Measurements from ENCODE around the gene CORT.
"Not testable (repeated sequence)": the region's sequence is repeated elsewhere in the genome, so short reads cannot be mapped to it uniquely, and the experiment has no call there.

CORT gene

DNA sequence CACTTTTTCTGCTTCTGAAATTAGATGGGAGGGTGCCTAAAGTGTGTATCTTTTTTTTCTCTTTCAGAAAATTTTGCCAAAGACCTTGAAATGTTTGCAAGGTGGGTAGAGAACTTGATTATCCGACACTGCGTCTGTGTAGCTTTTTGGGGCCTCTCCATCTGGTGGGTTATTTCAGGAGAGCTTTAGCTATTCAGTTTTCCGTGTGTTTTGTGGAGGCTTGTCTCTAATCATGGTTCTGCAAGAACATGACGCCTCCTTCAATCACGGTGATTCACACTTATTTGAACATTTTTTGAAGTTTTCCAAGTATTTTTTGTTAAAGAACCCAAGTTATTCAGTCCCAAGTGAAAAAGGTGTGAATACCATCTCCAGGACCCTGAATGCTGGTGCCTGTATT lies 15.2 kb upstream of the CORT start:
- no peak overlapping the region for H3K27ac ChIP-seq
- H3K4me3 ChIP-seq = no peak overlapping the region

DNA sequence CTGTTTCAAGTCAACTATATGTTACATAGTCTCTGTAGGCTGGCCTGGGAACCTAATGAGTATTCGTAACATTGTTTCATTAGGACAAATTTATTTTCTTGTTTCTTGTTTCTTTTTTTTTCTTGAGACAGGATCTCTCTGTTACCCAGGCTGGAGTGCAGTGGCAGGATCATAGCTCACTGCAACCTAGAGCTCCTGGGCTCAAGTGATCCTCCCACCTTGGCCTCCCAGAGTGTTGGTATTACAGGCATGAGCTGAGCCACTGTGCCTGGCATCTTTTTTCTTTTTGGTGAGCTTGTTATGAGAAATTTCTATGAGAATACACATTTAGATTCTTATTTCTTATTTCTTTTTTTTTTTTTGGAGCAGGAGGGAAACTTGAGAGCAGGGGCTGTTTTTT lies 12.8 kb upstream of the CORT start:
- H3K27ac ChIP-seq = no peak overlapping the region

DNA sequence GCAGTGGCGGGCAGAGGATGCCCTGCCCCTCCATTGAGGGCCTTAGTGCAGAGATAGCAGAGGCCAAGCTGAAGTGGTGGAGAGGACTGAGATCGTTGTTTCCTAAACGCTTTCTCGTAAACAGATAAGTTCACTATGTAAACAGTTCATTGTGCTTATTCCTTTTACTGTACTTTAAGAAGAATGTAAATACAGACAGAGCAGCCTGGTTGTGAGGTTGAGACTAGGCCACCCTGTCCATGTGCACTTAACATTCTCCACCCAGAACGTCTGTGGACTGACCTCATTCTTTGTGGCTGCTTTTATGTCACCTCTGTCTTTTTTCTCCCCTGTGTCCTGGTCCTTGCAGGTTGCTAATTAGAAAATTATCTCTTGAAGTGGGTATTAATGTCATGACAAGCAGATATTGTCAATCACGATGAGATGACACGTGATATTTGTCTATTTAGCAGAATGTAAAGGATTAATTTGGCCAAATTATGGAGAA lies 11.1 kb upstream of the CORT start:
- H3K4me3 ChIP-seq = no peak overlapping the region
- H3K27ac ChIP-seq = no peak overlapping the region

More for the DNA sequence above, 12.8 kb upstream of the CORT start:
- no peak overlapping the region for H3K4me3 ChIP-seq

DNA sequence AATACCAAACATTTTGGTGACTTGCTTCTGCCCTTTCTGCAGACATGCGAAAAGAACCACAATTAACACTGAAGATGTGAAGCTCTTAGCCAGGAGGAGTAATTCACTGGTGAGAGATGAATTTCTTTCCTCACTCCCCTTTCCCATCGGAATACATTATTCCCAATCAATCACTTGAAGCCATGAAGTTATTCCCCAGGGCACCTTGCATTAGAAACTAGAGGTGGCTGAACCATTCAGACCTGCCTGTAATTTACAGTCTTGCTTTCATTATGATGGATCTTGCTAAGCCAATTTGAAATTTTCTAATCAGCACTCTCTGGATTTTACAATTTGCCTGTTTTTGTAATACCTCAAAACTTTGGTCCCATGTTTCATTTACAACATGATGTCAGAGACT lies 9.5 kb upstream of the CORT start:
- no peak overlapping the region for H3K27ac ChIP-seq
- no peak overlapping the region for H3K4me3 ChIP-seq

DNA sequence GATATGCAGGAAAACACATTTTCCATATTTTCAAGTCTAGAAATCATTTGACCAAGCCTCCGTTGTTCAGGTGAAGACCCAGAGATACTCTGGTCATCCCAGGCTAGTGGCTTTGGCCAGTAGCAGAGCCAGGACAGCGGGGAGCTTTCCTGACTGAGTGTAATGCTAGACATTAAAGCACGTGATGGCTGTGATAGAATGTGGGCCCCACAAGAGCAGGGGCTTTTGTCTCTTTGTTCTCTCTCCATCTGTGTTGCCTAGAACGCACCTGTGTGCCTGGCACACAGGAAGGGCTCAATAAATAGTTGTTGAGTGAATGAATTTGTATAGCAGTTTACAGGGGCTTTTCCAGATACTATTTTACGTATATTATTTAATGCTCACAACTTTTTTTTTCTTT lies 9.0 kb upstream of the CORT start:
- Histone ChIP-seq H3K4me3 (no peak overlapping the region), H3K27ac (no peak overlapping the region)

DNA sequence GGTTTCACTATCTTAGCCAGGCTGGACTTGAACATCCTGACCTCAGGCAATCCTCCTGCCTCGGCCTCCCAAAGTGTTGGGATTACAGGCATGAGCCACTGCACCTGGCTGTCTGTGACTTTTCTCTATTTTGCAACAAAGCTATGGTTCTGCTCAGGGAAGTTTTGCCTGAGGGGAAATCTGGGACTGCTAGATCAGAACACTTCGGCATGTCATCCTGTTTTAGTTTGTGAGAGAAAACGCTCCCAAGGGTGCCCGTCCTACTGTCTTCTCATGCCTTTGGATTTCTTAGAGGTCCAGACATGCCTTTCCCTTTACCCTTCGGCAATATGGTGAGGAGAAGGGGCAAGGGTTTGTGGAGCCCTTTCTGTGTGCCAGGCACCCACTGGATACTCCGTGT lies 5.6 kb upstream of the CORT start:
- no peak overlapping the region for H3K4me3 ChIP-seq
- H3K27ac ChIP-seq = no peak overlapping the region

DNA sequence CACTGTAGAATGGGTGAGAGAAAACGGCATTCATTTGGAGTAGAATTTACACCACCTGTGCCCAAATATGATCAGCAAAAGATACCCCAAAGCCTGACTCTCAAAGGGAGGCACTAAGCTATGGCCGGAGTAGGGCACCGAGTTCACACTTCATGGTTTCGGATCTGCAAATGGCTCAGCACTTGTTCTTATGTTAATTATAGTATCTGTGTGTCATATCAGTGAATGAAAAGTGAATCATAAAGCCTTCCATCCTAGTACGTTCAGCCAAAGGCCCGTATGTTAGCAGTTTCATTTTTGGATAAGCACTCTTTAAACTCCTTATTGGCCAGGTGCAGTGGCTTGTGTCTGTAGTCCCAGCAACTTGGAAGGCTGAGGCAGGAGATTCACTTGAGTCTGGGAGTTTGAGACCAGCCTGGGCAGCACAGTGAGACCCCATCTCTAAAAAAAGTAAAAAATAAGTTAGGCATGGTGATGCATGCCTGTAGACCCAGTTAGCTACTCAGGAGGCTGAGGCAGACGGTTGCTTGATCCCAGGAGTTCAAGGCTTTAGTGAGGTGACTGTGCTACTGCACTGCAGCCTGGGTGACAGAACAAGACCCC lies 4.9 kb upstream of the CORT start:
- no peak overlapping the region for H3K27ac ChIP-seq
- no peak overlapping the region for H3K4me3 ChIP-seq

DNA sequence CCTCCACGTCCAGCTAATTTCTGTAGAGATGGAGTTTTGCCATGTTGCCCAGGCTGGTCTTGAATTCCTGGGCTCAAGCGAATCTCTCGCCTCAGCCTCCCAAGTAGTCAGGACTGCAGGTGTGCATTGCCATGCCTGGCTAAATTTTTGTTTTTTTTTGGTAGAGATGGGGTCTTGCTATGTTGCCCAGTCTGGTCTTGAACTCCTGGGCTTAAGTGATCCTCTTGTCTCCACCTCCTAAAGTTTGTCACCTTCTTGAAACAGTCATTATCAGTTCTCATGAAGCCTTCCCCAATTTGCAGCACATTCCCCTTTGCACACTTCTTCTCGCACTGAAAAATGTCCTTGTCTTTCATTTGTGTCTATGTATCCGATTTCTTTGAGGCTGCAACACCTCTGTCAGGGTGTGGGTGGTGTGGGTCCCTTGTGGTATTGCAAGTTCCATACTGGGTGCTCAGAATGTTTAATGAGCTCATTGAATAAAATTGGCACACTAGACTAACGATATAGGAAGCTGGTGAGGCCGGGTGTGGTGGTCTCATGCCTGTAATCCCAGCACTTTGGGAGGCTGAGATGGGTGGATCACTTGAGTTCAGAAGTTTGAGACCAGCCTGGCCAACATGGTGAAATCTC lies 2.9 kb upstream of the CORT start:
- no peak overlapping the region for H3K4me3 ChIP-seq
- no peak overlapping the region for H3K27ac ChIP-seq

DNA sequence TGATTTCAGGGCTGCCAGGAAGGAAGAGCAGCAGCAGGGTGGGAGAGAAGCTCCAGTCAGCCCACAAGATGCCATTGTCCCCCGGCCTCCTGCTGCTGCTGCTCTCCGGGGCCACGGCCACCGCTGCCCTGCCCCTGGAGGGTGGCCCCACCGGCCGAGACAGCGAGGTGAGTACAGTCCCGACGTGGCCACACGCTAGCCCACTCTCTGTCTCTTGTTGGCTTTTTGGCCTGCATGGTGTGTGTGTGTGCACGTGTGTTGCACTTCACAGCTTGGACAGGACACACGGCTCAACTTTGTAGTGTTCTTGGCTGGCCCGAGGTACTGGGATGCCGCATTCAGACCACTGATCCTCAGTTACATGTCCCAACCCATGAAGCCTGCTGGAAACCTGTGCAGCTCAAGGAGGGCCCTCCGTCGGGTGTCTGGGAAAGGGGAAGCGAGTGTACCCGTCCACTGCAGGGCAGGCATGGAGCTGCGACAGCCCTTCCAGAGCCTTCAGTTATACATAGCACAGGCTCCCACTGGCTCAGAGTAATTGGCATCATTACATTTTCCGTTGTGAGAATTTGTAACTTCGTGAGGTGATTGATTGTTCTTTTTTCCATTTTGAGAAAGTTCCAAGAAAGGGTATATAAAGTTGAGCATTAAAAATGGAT lies 454 bp downstream of the CORT start:
- H3K4me3 ChIP-seq = no peak overlapping the region
- H3K27ac ChIP-seq = peak overlapping the region in 1 of 21 experiments; percentile 59

DNA sequence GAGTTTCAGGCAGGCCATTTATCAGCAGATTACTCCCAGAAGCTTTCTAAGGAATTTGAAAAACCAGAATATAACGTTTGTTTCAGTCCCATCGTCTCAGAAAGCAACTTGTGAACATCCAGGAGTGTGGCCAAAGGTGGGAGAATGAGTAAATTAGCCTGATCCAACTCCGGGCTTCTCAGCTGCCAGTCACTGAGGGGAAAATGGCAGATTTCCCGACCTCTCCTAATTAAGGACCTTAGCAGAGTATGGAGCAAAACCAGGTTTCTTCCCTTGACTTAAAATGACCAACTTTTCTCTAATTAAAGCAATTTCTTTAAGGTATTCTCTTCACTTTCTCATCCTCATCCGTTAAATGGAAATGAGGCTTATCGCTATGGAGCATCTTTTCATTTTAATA lies 1.0 kb downstream of the CORT start:
- Histone ChIP-seq H3K27ac (peak overlapping the region in 2 of 21 experiments; percentile 55 to 59), H3K4me3 (no peak overlapping the region)

DNA sequence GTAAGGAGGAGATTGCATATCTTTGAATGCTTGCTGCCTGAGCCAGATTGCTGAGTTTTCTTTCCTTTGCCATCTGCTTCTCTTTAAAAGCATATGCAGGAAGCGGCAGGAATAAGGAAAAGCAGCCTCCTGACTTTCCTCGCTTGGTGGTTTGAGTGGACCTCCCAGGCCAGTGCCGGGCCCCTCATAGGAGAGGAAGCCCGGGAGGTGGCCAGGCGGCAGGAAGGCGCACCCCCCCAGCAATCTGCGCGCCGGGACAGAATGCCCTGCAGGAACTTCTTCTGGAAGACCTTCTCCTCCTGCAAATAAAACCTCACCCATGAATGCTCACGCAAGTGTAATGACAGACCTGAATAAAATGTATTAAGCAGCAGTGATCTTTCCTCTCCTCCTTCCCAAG lies 1.5 kb downstream of the CORT start:
- Histone ChIP-seq H3K4me3 (no peak overlapping the region), H3K27ac (peak overlapping the region in 4 of 21 experiments; percentile 3 to 59 (median 48))

DNA sequence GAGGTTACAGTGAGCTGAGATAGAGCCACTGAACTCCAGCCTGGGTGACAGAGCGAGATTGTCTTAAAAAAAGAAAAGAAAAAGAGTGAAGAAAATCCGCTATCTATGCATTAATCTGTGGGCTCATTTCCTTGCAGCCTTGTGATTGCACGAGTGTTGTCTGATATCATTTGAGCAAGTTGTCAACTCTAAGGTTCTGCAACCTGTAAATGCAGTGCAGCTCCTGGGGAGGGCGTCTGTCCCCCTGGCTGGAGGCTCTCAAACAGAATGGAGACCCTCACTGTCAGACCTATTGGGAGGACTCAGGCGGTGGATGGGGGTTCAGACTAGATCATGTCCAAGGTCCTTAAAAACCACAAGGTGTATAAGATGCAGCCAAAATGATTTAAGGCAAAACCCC lies 6.2 kb downstream of the CORT start:
- Histone ChIP-seq H3K4me3 (no peak overlapping the region), H3K27ac (no peak overlapping the region)

DNA sequence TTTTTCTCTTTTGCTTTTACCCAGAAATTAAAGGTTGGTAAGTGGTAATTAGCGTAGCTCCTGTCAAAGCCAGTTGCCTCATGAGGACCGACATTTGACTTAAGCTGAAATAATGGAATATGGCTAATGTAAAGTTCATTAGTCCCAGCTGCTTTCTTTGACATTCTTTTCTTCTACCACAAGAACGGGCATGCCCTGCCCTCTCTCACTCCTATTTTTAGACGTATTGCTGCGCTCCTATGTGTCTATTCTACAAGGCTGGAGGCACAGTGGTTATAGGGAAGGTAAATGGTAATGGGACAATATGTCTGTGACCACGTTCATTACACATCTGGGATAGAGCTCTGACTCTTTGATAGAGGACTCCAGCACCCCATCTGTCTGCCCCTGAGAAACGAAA lies 6.8 kb downstream of the CORT start:
- Histone ChIP-seq H3K4me3 (no peak overlapping the region), H3K27ac (peak overlapping the region in 6 of 21 experiments; percentile 1 to 61 (median 48))

DNA sequence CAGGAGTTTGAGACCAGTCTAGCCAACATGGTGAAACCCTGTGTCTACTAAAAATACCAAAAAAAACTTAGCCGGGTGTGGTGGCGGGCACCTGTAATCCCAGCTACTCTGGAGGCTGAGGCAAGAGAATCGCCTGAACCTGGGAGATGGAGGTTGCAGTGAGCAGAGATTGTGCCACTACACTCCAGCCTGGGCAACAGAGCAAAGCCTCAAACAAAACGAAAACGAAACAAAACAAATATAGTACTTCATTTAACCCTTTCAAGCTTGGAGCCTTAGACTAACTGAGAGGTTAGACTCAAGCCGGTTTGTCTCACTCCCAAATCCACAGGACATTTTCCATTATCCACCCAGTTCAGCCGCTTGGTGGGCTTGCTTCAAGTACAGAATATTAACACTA lies 7.6 kb downstream of the CORT start:
- H3K27ac ChIP-seq = peak overlapping the region in 13 of 21 experiments; percentile 1 to 62 (median 46)

DNA sequence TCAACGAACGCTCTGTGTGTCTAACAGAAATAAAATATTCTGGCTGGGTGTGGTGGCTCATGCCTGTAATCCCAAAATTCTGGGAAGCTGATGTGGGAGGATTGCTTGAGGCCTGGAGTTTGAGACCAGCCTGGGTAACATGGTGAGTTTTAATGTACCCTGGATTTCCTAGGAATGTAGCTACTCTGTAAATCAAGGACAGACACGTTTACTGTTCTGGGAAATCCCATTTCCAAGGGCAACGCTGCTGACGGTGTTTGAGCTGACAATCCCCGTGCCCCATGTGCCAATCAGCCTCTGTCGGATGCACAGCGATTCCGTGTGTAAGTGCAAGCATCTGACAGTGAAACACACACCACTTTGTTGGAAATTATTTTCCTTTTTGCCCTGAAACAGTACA lies 8.0 kb downstream of the CORT start:
- no peak overlapping the region for H3K4me3 ChIP-seq
- peak overlapping the region in 12 of 21 experiments; percentile 6 to 62 (median 47) for H3K27ac ChIP-seq

More for the DNA sequence above, 7.6 kb downstream of the CORT start:
- not testable (repeated sequence) for H3K4me3 ChIP-seq

DNA sequence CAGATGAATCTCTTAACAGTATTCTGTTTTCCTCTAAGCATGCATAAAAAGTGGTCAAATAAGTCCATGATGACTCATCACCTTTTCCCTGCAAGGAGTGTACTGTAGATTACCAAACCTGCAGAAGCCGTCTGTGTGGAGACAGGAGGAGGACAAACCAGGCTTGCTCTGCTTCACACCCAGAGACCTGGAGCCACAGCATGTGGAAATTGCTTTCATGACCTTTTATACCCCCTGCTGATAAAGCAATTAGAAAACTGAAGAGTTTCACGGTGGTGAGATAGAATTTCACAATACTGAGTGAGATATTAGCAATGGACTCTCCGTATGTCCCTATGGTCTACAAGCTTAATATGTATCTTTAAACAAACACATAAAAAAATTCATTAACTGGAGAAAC lies 9.4 kb downstream of the CORT start:
- H3K4me3 ChIP-seq = no peak overlapping the region
- H3K27ac ChIP-seq = peak overlapping the region in 3 of 21 experiments; percentile 5 to 48 (median 17)

DNA sequence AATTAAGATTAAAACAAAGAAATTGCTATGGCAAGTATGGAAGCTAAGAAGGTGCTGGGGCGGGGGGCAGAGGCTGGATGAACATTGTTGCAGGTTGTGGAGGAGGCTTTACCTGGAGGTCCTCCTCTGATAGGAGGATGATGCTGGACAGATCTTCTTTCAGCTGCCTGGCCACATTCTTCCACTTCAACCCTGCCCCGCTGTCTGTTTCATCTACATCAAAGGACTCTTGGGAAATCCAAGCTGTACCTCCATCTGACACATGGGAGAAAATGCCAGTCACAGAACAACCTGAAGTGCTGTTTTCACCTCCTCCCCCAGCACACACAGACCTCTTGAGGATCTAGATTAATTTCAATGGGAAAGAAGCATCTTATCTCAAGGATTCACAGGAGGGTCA lies 17.2 kb downstream of the CORT start:
- Histone ChIP-seq H3K27ac (no peak overlapping the region), H3K4me3 (no peak overlapping the region)

DNA sequence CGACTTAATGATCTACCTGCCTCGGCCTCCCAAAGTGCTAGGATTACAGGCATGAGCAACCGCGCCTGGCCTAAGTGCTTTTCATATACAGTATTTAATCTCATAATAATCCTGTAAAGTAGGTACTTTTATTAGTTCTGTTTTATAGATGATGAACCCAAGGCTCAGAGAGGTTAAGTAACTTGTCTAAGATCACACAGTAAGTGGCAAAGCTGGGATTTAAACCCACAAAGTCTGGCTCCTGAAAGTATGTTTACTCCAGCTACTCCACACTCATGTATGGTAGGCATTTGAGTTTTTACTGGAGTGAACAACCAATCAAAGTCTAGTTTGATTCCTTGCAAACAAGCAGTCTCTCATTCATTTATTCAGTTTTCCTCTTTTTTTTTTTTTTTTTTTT lies 20.2 kb downstream of the CORT start:
- H3K4me3 ChIP-seq = no peak overlapping the region

DNA sequence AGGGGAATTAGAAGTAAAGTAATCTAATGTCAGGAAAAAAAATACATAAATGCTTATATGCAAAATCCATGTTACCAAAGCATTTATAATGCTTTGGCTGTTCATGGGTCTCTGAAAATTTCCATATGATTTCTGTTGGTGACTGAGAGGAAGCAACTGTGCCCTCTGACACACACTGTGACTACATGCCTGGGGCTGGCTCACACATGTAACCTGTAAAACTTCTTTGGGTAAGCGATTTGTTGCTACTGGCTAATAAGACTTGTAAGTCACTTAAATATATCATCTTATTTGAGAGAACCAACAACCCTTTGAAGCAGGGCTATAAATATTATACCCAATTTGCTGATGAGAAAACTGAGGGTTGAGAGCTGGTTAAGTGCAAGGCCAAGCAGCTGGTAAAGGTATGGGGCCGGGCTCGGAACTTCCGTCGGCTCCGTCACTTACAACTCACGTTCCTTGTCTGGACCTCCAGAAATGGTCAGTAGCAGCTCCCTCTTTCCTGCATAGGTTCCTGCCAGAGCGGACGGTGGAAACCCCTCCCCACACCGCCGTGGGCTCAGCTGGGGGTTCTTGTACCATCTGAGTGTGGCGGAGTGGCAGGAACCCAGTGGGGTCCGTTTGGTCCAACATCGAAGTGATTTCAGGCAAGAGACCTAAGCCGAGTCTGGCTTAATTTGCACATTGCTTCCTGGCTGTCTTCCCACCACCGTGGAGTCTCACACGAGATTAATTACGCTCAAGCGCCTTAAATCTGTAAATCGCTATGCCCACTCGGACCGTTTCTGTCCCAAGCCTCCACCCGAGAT lies 21.8 kb downstream of the CORT start:
- Histone ChIP-seq H3K4me3 (peak overlapping the region; percentile 67 to 91 (median 80)), H3K27ac (peak overlapping the region in 20 of 21 experiments; percentile 23 to 86 (median 77))

More for the DNA sequence above, 20.2 kb downstream of the CORT start:
- H3K27ac ChIP-seq = no peak overlapping the region
